Vagina (tissue), 2 donors: ENCODE data around the gene CHST11. TPM values are rescaled to one million over a fixed set of nuclear protein-coding genes. Genes with fewer than 3 reads are reported as not detected.
"Not testable (repeated sequence)": the region's sequence is repeated elsewhere in the genome, so short reads cannot be mapped to it uniquely, and the experiment has no call there.

Source experiments
- DNase-seq, 2 donors: peaks; one replicate each; pipeline ENCODE4 v3.0.0-alpha.2; 2017; ENCODE audit errors: extremely low spot score in 2 of 2
- H3K27ac ChIP-seq: fragments of 200-600 bp; sonication (generic); one replicate; pipeline ENCODE4 v1.5.1; 2019
- H3K27me3 ChIP-seq: fragments of 200-600 bp; sonication (generic); one replicate; pipeline ENCODE4 v1.5.1; 2019
- H3K36me3 ChIP-seq, 2 donors: fragments of 200-600 bp; sonication (generic); one replicate each; pipeline ENCODE4 v1.5.1; 2017 to 2019
- H3K4me1 ChIP-seq: fragments of 200-600 bp; sonication (generic); one replicate; pipeline ENCODE4 v1.5.1; 2019
- H3K4me3 ChIP-seq, 2 donors: fragments of 200-600 bp; sonication (generic); 1 replicate in 1 of 2; 2 replicates in 1 of 2; pipeline ENCODE4 v1.5.1; 2016 to 2019
- H3K9me3 ChIP-seq: fragments of 200-600 bp; sonication (generic); one replicate; pipeline ENCODE4 v1.5.1; 2019
- POLR2A ChIP-seq, 2 donors: fragments of 450-650 bp; IDR thresholded peaks; one replicate each; pipeline ENCODE4 v1.6.1; 2017; ENCODE audit warnings: antibody characterized with exemption in 2 of 2, mild to moderate bottlenecking in 2 of 2, moderate library complexity in 2 of 2
- POLR2AphosphoS5 ChIP-seq, 2 donors: sonication (generic); formaldehyde crosslinking; IDR thresholded peaks; one replicate each; pipeline ENCODE4 v1.9.0; 2017; ENCODE audit warnings: antibody characterized with exemption in 2 of 2, mild to moderate bottlenecking in 2 of 2, low read depth in 1 of 2; ENCODE audit not compliant: insufficient read depth in 1 of 2
- intact Hi-C: fragments of 100-400 bp; cut with DNase I; formaldehyde crosslinking; loops from one replicate; pipeline ENCODE4 v1.15.1; 2023
- total RNA-seq: library from RNA; depleted of rRNA; stranded (reverse); fragments of >200 nt; gene quantifications from one replicate; pipeline ENCODE4 v1.2.3, GENCODE V29; 2016
- TF ChIP-seq, protein P1 (sequence below), 3 experiments: fragments of 450-650 bp in 2 of 3; fragments of 200-600 bp in 1 of 3; sonication (generic) in 1 of 3; IDR thresholded peaks; one replicate each; pipeline ENCODE4 v1.5.1; 2017 to 2019; ENCODE audit warnings: antibody characterized with exemption in 3 of 3, mild to moderate bottlenecking in 2 of 3, moderate library complexity in 2 of 3

The CHST11 gene
- total RNA-seq, 1 donor from 2014 or later: 40.0 TPM

DNA sequence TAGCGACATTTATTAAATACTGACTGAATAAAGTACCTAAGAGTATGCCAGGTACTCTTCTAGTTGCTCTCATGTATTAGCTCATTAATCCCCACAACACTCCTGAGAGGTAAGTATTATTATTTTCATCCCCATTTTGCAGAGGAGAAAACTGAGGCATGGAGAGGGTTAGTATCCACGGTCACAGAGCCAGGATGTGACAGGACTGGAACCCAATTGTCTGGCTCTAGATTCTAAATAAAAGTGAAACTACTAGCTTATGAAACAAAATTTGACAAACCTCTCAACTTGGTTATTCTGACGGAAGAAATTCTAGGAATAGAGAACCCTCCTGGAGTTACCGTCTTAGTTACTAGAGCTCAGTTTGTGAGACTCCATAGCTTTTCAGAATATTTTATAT, 112.2 kb downstream of the CHST11 start:
- Histone ChIP-seq H3K27me3 (no peaks in the 10 kb centered on the region), H3K9me3 (no peaks in the 10 kb centered on the region)
- intact Hi-C loops: no loop called here

DNA sequence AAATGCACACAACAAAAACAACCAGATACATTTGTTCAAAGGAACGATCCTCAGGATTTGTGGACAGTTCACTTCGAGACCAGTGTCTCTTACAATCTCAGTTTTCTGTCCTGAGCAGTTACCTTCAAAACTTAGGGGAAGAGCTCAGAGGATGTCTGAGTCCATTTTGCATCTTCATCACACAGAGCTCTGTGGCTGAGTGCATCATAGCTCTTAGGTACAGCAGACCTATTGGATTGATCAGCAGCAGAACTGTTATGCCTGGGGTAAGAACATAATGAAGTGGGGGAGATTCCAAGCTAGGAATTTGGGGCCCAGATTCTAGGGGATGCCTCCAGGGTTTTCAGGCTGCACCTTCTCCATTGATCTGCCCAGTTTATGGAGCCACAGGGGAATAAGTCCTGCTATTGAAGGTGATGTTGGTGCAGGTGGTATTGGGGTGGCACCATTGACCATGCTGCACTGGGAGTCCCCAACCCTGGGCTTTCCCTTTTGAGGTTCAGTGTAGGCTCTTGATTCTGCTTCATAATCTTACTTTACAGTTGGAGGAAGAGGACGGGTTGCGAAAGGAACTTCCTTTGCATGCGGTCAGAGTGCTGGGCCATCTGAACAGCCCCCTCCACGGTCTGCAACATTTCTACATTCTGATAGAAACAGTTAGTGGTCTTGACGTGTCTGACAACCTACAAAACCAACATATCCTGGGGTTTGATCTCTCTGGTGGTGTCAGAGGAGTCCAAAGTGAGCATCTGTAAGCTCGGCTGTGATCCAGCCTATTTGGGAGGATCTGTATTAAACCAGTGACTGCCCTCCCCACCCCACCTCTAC, 112.8 kb downstream of the CHST11 start:
- no peak for TF ChIP-seq POLR2A (IDR thresholded peaks at IDR 0.05)
- TF ChIP-seq, protein P1, sequence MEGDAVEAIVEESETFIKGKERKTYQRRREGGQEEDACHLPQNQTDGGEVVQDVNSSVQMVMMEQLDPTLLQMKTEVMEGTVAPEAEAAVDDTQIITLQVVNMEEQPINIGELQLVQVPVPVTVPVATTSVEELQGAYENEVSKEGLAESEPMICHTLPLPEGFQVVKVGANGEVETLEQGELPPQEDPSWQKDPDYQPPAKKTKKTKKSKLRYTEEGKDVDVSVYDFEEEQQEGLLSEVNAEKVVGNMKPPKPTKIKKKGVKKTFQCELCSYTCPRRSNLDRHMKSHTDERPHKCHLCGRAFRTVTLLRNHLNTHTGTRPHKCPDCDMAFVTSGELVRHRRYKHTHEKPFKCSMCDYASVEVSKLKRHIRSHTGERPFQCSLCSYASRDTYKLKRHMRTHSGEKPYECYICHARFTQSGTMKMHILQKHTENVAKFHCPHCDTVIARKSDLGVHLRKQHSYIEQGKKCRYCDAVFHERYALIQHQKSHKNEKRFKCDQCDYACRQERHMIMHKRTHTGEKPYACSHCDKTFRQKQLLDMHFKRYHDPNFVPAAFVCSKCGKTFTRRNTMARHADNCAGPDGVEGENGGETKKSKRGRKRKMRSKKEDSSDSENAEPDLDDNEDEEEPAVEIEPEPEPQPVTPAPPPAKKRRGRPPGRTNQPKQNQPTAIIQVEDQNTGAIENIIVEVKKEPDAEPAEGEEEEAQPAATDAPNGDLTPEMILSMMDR (IDR thresholded peaks at IDR 0.05): no peak
- no peak for TF ChIP-seq POLR2AphosphoS5 (IDR thresholded peaks at IDR 0.05; ENCODE audit: insufficient read depth in 1 of 2, low read depth in 1 of 2)
- no peak for DNase-seq
- no peaks in the 10 kb centered on the region for H3K4me1 ChIP-seq
- H3K9me3 ChIP-seq: no peaks in the 10 kb centered on the region
- intact Hi-C loops: no loop called here
- no peaks in the 10 kb centered on the region for H3K27me3 ChIP-seq
- H3K4me3 ChIP-seq: no peak overlapping the region
- no peak overlapping the region for H3K27ac ChIP-seq
- no peaks in the 10 kb centered on the region for H3K36me3 ChIP-seq

More for the DNA sequence above, 112.2 kb downstream of the CHST11 start:
- Histone ChIP-seq H3K4me3 (no peak overlapping the region), H3K27ac (no peak overlapping the region), H3K4me1 (no peaks in the 10 kb centered on the region), H3K36me3 (no peaks in the 10 kb centered on the region)
- no peak for DNase-seq
- TF ChIP-seq, protein P1 (IDR thresholded peaks at IDR 0.05): no peak

DNA sequence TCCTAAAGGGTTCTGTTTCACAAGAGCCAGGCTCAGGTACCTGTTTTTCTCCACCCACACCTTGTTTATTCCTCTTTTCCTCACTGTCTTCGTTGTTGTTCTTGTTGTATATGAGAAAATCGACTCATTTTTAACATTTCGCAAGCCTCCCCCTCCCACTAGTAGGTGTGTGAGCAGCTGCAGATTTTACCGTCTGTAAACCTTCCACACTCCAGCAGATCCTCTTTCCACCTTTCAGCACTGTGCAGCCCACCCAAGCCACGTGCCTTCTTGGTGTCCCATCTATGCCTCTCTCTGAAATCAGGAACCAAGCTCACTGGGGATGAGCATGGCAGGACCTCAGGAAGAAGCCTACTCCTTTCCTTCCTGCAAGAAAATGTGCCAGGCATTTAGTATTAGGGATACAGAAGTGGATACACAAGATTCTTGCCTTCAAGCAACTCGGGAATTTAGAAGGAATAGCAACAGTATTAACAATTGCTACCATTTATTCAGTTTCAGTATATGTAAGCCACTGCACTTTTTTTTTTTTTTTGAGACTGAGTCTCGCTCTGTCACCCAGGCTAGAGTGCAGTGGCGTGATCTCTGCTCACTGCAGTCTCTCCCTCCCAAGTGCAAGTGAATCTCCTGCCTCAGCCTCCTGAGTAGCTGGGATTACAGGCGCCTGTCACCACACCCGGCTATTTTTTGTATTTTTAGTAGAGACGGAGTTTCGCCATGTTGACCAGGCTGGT, 113.6 kb downstream of the CHST11 start:
- no peak overlapping the region for H3K27ac ChIP-seq
- no peaks in the 10 kb centered on the region for H3K36me3 ChIP-seq
- H3K27me3 ChIP-seq: no peaks in the 10 kb centered on the region
- intact Hi-C loops: no loop called here
- TF ChIP-seq, protein P1 (IDR thresholded peaks at IDR 0.05): no peak
- TF ChIP-seq POLR2AphosphoS5 (IDR thresholded peaks at IDR 0.05; ENCODE audit: insufficient read depth in 1 of 2, low read depth in 1 of 2) (no peak), POLR2A (IDR thresholded peaks at IDR 0.05) (no peak)
- H3K4me3 ChIP-seq: no peak overlapping the region
- H3K4me1 ChIP-seq: no peaks in the 10 kb centered on the region
- DNase-seq: no peak
- no peaks in the 10 kb centered on the region for H3K9me3 ChIP-seq

DNA sequence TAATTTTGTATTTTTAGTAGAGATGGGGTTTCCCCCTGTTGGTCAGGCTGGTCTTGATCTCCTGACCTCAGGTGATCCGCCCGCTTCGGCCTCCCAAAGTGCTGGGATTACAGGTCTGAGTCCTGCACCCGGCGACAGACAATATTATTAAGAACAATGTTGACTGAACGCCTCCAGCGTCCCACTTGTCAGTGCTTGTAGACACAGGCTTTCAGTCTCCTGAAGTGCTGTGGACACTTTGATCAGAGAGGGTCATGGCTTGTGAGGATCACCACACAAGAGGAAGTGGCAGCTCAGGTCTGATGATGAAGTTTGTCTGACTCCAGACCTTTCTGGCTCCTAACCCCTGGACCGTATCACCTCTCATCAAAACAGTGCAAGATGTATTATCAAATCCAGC, 114.6 kb downstream of the CHST11 start:
- no peaks in the 10 kb centered on the region for H3K9me3 ChIP-seq
- H3K4me1 ChIP-seq: no peaks in the 10 kb centered on the region
- H3K36me3 ChIP-seq: no peaks in the 10 kb centered on the region
- TF ChIP-seq POLR2AphosphoS5 (IDR thresholded peaks at IDR 0.05; ENCODE audit: insufficient read depth in 1 of 2, low read depth in 1 of 2): no peak
- no peak overlapping the region for H3K4me3 ChIP-seq
- intact Hi-C loops: no loop called here
- no peak for DNase-seq
- H3K27me3 ChIP-seq: no peaks in the 10 kb centered on the region
- H3K27ac ChIP-seq: no peak overlapping the region

DNA sequence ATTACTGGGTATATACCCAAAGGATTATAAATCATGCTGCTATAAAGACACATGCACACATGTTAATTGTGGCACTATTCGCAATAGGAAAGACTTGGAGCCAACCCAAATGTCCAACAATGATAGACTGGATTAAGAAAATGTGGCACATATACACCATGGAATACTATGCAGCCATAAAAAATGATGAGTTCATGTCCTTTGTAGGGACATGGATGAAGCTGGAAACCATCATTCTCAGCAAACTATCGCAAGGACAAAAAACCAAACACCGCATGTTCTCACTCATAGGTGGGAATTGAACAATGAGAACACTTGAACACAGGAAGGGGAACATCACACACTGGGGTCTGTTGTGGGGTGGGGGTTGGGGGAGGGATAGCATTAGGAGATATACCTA, 117.6 kb downstream of the CHST11 start:
- H3K27ac ChIP-seq, H3K4me1 ChIP-seq, H3K27me3 ChIP-seq, H3K4me3 ChIP-seq, DNase-seq, H3K36me3 ChIP-seq, H3K9me3 ChIP-seq, intact Hi-C loops: not testable (repeated sequence)

DNA sequence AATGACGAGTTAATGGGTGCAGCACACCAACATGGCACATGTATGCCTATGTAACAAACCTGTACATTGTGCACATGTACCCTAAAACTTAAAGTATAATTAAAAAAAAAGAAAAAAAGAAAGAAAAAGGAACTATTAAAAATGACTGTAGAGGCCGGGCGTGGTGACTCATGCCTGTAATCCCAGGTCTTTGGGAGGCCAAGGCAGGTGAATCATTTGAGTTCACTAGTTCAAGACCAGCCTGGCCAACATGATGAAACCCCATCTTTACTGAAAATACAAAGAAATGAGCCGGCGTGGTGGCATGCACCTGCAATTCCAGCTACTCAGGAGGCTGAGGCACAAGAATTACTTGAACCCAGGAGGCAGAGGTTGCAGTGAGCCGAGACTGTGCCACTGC, 118.0 kb downstream of the CHST11 start:
- DNase-seq, H3K4me1 ChIP-seq, intact Hi-C loops, H3K4me3 ChIP-seq, H3K9me3 ChIP-seq, H3K27ac ChIP-seq, H3K27me3 ChIP-seq, H3K36me3 ChIP-seq: not testable (repeated sequence)
